ENCODE results near the gene RET. TPM values are rescaled to one million over a fixed set of nuclear protein-coding genes. Genes with fewer than 3 reads are reported as not detected.

Gene RET
- total RNA-seq, 1 donor from 2014 or later: 1.2 TPM

GRCh38 chr10:43083764-43084163 lies 6.9 kb downstream of the RET start:
- no peak for TF ChIP-seq CTCF (conservative IDR thresholded peaks at IDR 0.05; ENCODE audit: low read depth, low read length)
- no peak overlapping the region for H3K4me3 ChIP-seq (ENCODE audit: low read depth, low read length)
- DNase-seq (ENCODE audit: low read depth): no peak

- TF ChIP-seq CTCF (conservative IDR thresholded peaks at IDR 0.05; ENCODE audit: low read depth, low read length): no peak
- DNase-seq (ENCODE audit: low read depth): no peak
- H3K4me3 ChIP-seq (ENCODE audit: low read depth, low read length): no peak overlapping the region
Observed at GRCh38 chr10:43084812-43085211, 7.9 kb downstream of the RET start.

GRCh38 chr10:43086321-43086942 lies 9.6 kb downstream of the RET start:
- DNase-seq (ENCODE audit: low read depth): no peak
- no peak for TF ChIP-seq CTCF (conservative IDR thresholded peaks at IDR 0.05; ENCODE audit: low read depth, low read length)
- no peak overlapping the region for H3K4me3 ChIP-seq (ENCODE audit: low read depth, low read length)

- H3K4me3 ChIP-seq (ENCODE audit: low read depth, low read length): no peak overlapping the region
Observed at GRCh38 chr10:43089519-43089918, 12.7 kb downstream of the RET start.

GRCh38 chr10:43090188-43090587 lies 13.3 kb downstream of the RET start:
- DNase-seq (ENCODE audit: low read depth): no peak
- no peak for TF ChIP-seq CTCF (conservative IDR thresholded peaks at IDR 0.05; ENCODE audit: low read depth, low read length)
- H3K4me3 ChIP-seq (ENCODE audit: low read depth, low read length): no peak overlapping the region

More at GRCh38 chr10:43089519-43089918, 12.7 kb downstream of the RET start:
- TF ChIP-seq CTCF (conservative IDR thresholded peaks at IDR 0.05; ENCODE audit: low read depth, low read length): no peak
- no peak for DNase-seq (ENCODE audit: low read depth)

- DNase-seq (ENCODE audit: low read depth): no peak
- H3K4me3 ChIP-seq (ENCODE audit: low read depth, low read length): no peak overlapping the region
- TF ChIP-seq CTCF (conservative IDR thresholded peaks at IDR 0.05; ENCODE audit: low read depth, low read length): no peak
Observed at GRCh38 chr10:43090664-43091063, 13.8 kb downstream of the RET start.

GRCh38 chr10:43091846-43092245 lies 15.0 kb downstream of the RET start:
- no peak for TF ChIP-seq CTCF (conservative IDR thresholded peaks at IDR 0.05; ENCODE audit: low read depth, low read length)
- H3K4me3 ChIP-seq (ENCODE audit: low read depth, low read length): no peak overlapping the region
- DNase-seq (ENCODE audit: low read depth): no peak

All from epithelial cell of proximal tubule (primary cell).